Activated CD8-positive, alpha-beta T cell treated with anti-CD3 and anti-CD28 coated beads for 36 hours (primary cell): ENCODE data around the gene NOTCH3. TPM values are rescaled to one million over a fixed set of nuclear protein-coding genes. Genes with fewer than 3 reads are reported as not detected.

Experiments used
- ATAC-seq: fragments of 200-7000 bp; cut with Tn5 transposase; one replicate; pipeline ENCODE4 v1.10.0; 2021; ENCODE audit warnings: mild to moderate bottlenecking, moderate library complexity
- CTCF ChIA-PET: fragments of 350-600 bp; sonication (Branson Sonifier 250); formaldehyde crosslinking; loops from one replicate; lab custom pipeline; 2021; ENCODE audit warnings: antibody characterized with exemption; lab: Charles Lee
- POLR2A ChIA-PET: fragments of 350-600 bp; sonication (Branson Sonifier 250); formaldehyde crosslinking; loops from one replicate; lab custom pipeline; 2021; ENCODE audit warnings: antibody characterized with exemption; lab: Charles Lee
- DNase-seq: peaks from one replicate; pipeline ENCODE4 v3.0.0-alpha.2; 2020
- H3K27ac Mint-ChIP-seq: one replicate; pipeline ENCODE4 v1.8.0; 2021; ENCODE audit warnings: mild to moderate bottlenecking, mixed read lengths
- H3K27me3 Mint-ChIP-seq: one replicate; pipeline ENCODE4 v1.8.0; 2021; ENCODE audit warnings: mixed read lengths
- H3K36me3 Mint-ChIP-seq: one replicate; pipeline ENCODE4 v1.8.0; 2021; ENCODE audit warnings: low read depth, mixed read lengths
- H3K4me1 Mint-ChIP-seq: one replicate; pipeline ENCODE4 v1.8.0; 2021; ENCODE audit warnings: low read depth, mixed read lengths
- H3K4me3 Mint-ChIP-seq: one replicate; pipeline ENCODE4 v1.8.0; 2021; ENCODE audit warnings: mild to moderate bottlenecking, moderate library complexity, mixed read lengths
- H3K9me3 Mint-ChIP-seq: one replicate; pipeline ENCODE4 v1.8.0; 2021; ENCODE audit warnings: mixed read lengths
- CTCF ChIP-seq: fragments of 200-600 bp; IDR thresholded peaks from one replicate; pipeline ENCODE4 v1.8.0; 2022; ENCODE audit warnings: antibody characterized with exemption, mild to moderate bottlenecking
- intact Hi-C: fragments of 100-400 bp; cut with micrococcal nuclease; formaldehyde crosslinking; loops from one replicate; pipeline ENCODE4 v1.10.0; 2022
- total RNA-seq, 2 experiments: library from RNA; stranded (reverse); gene quantifications; one replicate each; pipeline ENCODE4 v1.2.3, GENCODE V29; 2021

Gene NOTCH3
- total RNA-seq, 2 experiments from 2014 or later = 0.16 TPM; not detected in 1

GRCh38 chr19:15141143-15141542, 59.7 kb downstream of the NOTCH3 start:
- Mint-ChIP-seq H3K9me3 (peaks cover 10% of the 10 kb centered on the region), H3K4me1 (peaks cover 4% of the 10 kb centered on the region), H3K27ac (no peak overlapping the region), H3K36me3 (peaks cover 3% of the 10 kb centered on the region), H3K4me3 (no peak overlapping the region), H3K27me3 (no peaks in the 10 kb centered on the region)
- POLR2A ChIA-PET = no interaction called here
- no peak for ATAC-seq
- DNase-seq = no peak
- TF ChIP-seq CTCF = no peak
- CTCF ChIA-PET = no interaction called here
- intact Hi-C loops = no loop called here

GRCh38 chr19:15138427-15138826, 62.4 kb downstream of the NOTCH3 start:
- no peak for ATAC-seq
- peaks cover 10% of the 10 kb centered on the region for H3K9me3 Mint-ChIP-seq
- ChIA-PET CTCF (interaction anchor here (1.2 to 1.5 kb wide), 2 partner anchors 12 to 16 kb away, joined by 4 read pairs; a partner anchor contains a TSS), POLR2A (no interaction called here)
- DNase-seq = no peak
- no peak overlapping the region for H3K27ac Mint-ChIP-seq
- H3K4me3 Mint-ChIP-seq = no peak overlapping the region
- peaks cover 4% of the 10 kb centered on the region for H3K4me1 Mint-ChIP-seq
- no peaks in the 10 kb centered on the region for H3K27me3 Mint-ChIP-seq
- H3K36me3 Mint-ChIP-seq = peaks cover 3% of the 10 kb centered on the region
- TF ChIP-seq CTCF = no peak
- intact Hi-C loops = no loop called here

- ChIA-PET POLR2A (no interaction called here), CTCF (interaction anchor here (1.2 kb wide), 1 partner anchor 12 kb away, joined by 4 read pairs; a partner anchor contains a TSS)
- TF ChIP-seq CTCF = no peak
- intact Hi-C loops = no loop called here
- DNase-seq = no peak
- Mint-ChIP-seq H3K9me3 (peaks cover 10% of the 10 kb centered on the region), H3K4me3 (no peak overlapping the region), H3K27ac (no peak overlapping the region), H3K4me1 (peaks cover 4% of the 10 kb centered on the region), H3K36me3 (peaks cover 3% of the 10 kb centered on the region), H3K27me3 (no peaks in the 10 kb centered on the region)
- no peak for ATAC-seq
Measured at GRCh38 chr19:15137777-15138176, 63.0 kb downstream of the NOTCH3 start.

- H3K27ac Mint-ChIP-seq = no peak overlapping the region
- TF ChIP-seq CTCF = no peak
- peaks cover 4% of the 10 kb centered on the region for H3K4me1 Mint-ChIP-seq
- H3K9me3 Mint-ChIP-seq = peaks cover 10% of the 10 kb centered on the region
- CTCF ChIA-PET = interaction anchor here (2.7 kb wide), 1 partner anchor 17 kb away, joined by 7 read pairs; no protein-coding TSS in a partner anchor
- peaks cover 3% of the 10 kb centered on the region for H3K36me3 Mint-ChIP-seq
- ATAC-seq (no peak), DNase-seq (no peak)
- no peaks in the 10 kb centered on the region for H3K27me3 Mint-ChIP-seq
- H3K4me3 Mint-ChIP-seq = no peak overlapping the region
- intact Hi-C loops = no loop called here
- POLR2A ChIA-PET = interaction anchor here (0.7 kb wide), 1 partner anchor 379 kb away, joined by 4 read pairs; no protein-coding TSS in a partner anchor
Measured at GRCh38 chr19:15136234-15136954, 64.4 kb downstream of the NOTCH3 start.

- Mint-ChIP-seq H3K27ac (peak overlapping the region; percentile 84), H3K4me1 (peaks cover 15% of the 10 kb centered on the region), H3K36me3 (no peaks in the 10 kb centered on the region), H3K27me3 (no peaks in the 10 kb centered on the region), H3K9me3 (no peaks in the 10 kb centered on the region), H3K4me3 (no peak overlapping the region)
- no peak for ATAC-seq
- CTCF ChIA-PET = interaction anchor here (1.4 kb wide), 1 partner anchor 28 kb away, joined by 4 read pairs; no protein-coding TSS in a partner anchor
- POLR2A ChIA-PET = no interaction called here
- peak; percentile 57 for DNase-seq
- TF ChIP-seq CTCF = no peak
- intact Hi-C loops = no loop called here
Measured at GRCh38 chr19:15129856-15130585, 70.8 kb downstream of the NOTCH3 start.
